GM06990 (cell line): ENCODE measurements around the gene UROC1.

Source experiments
- DNase-seq: peaks from one replicate; pipeline ENCODE4 v3.0.0-alpha.2; 2011; ENCODE audit not compliant: insufficient read length; ENCODE audit errors: extremely low read depth
- H3K27me3 ChIP-seq: replicated peaks from 2 replicates; pipeline ENCODE4 v1.6.0; 2011; ENCODE audit warnings: low read length; ENCODE audit not compliant: control insufficient read depth, insufficient read depth
- H3K36me3 ChIP-seq: 2 replicates; pipeline ENCODE4 v1.5.1; 2011; ENCODE audit warnings: low read length; ENCODE audit not compliant: control insufficient read depth, insufficient read depth
- H3K4me3 ChIP-seq: replicated peaks from 2 replicates; pipeline ENCODE4 v1.5.1; 2011; ENCODE audit warnings: low read depth, mild to moderate bottlenecking, control low read depth, low read length
- TF ChIP-seq, protein P1 (sequence below): IDR thresholded peaks from 2 replicates; pipeline ENCODE4 v1.5.1; 2011; ENCODE audit warnings: low read length, control low read depth, mild to moderate bottlenecking, inconsistent platforms; ENCODE audit not compliant: insufficient read depth, poor library complexity, severe bottlenecking

Gene UROC1

DNA sequence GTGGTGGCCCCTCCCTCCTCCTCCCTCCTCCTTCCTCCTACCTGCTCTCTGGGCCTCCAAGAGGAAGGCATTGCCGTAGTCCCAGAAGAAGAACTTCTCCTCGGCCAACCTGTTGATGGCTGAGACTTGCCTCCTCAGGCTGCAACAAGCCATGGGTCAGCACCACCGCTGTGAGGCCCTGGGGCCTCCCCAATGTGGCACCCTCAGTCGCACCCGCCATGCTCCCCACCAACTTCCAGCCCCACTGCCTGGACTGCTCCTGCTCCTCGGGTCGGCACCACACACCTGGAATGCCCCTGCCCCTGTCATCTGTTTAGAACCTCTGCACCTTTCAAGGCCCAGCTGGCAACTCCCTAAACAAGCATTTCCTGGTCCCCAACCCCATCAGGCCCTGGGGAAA is 17.6 kb downstream of the UROC1 start:
- no peak for DNase-seq
- TF ChIP-seq, protein P1, sequence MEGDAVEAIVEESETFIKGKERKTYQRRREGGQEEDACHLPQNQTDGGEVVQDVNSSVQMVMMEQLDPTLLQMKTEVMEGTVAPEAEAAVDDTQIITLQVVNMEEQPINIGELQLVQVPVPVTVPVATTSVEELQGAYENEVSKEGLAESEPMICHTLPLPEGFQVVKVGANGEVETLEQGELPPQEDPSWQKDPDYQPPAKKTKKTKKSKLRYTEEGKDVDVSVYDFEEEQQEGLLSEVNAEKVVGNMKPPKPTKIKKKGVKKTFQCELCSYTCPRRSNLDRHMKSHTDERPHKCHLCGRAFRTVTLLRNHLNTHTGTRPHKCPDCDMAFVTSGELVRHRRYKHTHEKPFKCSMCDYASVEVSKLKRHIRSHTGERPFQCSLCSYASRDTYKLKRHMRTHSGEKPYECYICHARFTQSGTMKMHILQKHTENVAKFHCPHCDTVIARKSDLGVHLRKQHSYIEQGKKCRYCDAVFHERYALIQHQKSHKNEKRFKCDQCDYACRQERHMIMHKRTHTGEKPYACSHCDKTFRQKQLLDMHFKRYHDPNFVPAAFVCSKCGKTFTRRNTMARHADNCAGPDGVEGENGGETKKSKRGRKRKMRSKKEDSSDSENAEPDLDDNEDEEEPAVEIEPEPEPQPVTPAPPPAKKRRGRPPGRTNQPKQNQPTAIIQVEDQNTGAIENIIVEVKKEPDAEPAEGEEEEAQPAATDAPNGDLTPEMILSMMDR: no peak
- Histone ChIP-seq H3K36me3 (no peaks in the 10 kb centered on the region), H3K4me3 (no peak overlapping the region), H3K27me3 (no peaks in the 10 kb centered on the region)

DNA sequence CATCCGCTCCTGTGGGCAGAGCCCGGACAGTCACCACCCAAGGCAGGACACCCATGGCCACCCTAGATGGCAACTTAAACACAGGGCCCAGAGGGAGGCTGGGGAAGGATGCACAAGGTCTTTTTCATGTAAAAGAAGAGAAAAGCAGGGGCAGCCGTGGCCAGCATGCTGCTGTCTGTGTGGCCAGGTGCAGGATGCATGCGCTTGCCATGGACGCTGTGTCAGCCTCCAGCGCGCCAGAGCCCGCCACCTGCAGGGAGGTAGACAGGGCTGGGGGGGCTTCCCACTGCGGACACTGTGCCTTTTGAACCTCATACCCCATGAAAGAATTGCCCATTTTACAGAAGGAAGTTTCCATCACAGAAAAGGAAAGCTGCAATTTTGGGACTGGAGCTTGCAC is 18.2 kb downstream of the UROC1 start:
- H3K36me3 ChIP-seq: no peaks in the 10 kb centered on the region
- no peak for DNase-seq
- H3K4me3 ChIP-seq: no peak overlapping the region
- TF ChIP-seq, protein P1: no peak
- H3K27me3 ChIP-seq: no peaks in the 10 kb centered on the region

DNA sequence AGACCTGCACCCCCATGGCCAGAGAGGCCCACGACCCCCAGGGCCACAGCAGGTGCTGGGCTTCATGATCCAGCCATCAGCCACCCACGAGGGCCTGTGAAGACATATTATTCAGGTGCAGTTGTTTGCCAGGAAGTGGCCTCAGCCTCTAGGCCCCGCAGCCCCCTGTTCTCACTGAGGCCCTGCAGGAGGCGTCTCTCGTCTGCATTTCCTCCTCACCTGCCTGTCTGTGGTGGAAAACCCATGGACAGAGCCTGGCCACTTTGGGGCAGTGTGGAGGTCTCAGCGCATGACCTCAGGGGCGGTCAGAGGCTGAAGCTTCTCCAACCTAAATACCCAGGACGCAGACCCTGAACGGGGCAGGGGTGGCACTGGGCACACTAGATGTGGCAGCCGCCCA is 18.6 kb downstream of the UROC1 start:
- no peaks in the 10 kb centered on the region for H3K36me3 ChIP-seq
- H3K27me3 ChIP-seq: no peaks in the 10 kb centered on the region
- no peak for DNase-seq
- no peak overlapping the region for H3K4me3 ChIP-seq
- TF ChIP-seq, protein P1: no peak

DNA sequence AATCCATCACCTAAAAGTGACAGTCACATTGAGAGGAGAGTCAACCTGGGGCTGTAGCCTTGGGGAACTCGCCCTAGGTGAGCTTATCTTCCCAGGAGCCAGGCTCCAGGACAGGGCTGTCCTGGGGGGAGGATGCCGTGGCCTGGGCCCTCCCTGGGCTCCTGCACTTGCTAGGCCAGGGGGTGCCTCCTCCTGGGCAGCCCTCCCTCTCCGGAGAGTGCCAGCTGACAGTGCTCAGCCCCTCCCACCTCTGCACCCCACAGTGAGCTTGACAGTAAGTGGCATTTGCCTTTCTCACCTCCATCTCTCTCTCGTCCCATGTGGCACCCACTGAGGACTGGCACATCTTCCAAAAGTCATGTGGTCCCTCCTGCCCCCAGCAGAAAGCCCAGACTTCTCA is 19.1 kb downstream of the UROC1 start:
- H3K27me3 ChIP-seq: no peaks in the 10 kb centered on the region
- TF ChIP-seq, protein P1: no peak
- H3K36me3 ChIP-seq: no peaks in the 10 kb centered on the region
- no peak for DNase-seq
- H3K4me3 ChIP-seq: no peak overlapping the region

DNA sequence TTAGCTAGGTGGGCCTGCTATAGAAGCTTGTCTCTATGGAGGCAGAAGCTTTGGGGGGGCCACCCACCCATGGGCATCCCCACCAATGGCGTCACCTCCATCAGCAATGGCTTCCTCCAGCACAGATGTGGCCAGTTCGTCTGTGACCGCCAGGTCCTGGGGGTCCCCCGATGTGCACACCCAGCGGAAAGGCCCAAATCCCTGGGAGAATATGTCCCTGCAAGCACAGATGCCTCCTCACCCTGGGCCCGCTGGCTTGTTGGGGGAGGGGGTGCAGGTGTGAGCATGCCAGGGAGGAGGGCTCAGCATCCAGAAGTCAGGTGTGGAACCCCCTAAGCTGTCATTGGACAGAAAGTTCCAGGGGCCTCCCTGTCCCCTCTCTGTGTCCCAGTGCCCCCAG is 19.6 kb downstream of the UROC1 start:
- Histone ChIP-seq H3K36me3 (no peaks in the 10 kb centered on the region), H3K4me3 (no peak overlapping the region), H3K27me3 (no peaks in the 10 kb centered on the region)
- no peak for DNase-seq
- TF ChIP-seq, protein P1: no peak

DNA sequence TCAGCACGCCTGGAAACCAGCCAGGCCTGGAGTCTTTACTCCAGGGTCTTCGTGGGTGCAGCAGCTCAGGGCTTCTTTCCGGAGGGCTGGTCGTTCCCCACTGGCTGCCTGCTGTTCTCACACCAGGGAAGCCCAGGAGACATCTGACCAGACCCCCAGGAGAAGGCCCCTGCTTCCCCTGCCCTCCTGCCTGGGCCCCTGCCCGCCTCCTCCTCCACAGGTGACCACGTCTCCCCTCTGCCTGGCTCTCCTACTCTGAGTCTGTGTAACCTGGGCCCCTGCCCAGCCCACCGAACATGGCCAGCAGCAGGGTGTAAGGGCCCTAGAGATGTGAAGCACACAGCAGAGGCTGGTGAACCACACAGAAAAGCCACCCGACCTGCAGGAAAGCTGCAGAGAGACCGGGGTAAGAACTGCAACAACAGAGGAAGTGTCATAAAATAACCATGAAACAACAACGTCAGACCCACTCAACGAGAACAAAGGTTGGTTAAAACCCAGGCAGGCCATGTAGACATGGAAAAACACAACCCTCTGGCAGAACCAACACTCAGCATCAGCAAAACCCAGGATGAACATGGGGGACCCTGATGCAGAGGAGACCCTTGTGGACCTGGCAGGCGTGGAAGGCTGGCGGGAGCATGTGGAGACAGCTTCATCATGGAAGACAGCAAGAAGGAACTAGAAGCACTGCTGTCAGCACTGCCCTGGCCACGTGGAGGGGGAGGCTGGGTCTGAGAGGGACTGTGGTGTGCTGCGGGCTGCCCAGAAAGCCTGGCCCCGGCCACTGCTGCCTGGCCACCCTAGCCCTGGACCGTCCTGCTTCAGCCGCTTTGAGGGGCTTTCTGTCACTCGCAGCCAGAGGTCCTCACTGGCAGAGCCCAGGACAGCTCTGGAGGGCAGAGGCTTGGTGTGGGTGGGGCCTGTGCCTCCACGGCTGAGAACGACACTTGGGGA is 20.4 kb downstream of the UROC1 start:
- Histone ChIP-seq H3K36me3 (no peaks in the 10 kb centered on the region), H3K4me3 (no peak overlapping the region), H3K27me3 (no peaks in the 10 kb centered on the region)
- TF ChIP-seq, protein P1: no peak
- no peak for DNase-seq
